Right lobe of liver (tissue), 6 donors: ENCODE measurements around the gene KSR2. TPM values are rescaled to one million over a fixed set of nuclear protein-coding genes. Genes with fewer than 3 reads are reported as not detected.

Source experiments
- ATAC-seq, 4 donors: fragments of 200-7000 bp; cut with Tn5 transposase; one replicate each; pipeline ENCODE4 v1.9.1; 2020; ENCODE audit warnings: mild to moderate bottlenecking in 4 of 4, moderate library complexity in 4 of 4
- DNase-seq, 3 donors: peaks; one replicate each; pipeline ENCODE4 v3.0.0-alpha.2; 2020
- H3K27ac ChIP-seq, 3 donors: fragments of 200-600 bp; one replicate each; pipeline ENCODE4 v1.8.0; 2022
- H3K27me3 ChIP-seq, 2 donors: fragments of 200-600 bp; one replicate each; pipeline ENCODE4 v1.8.0; 2022
- H3K36me3 ChIP-seq, 4 donors: fragments of 200-600 bp; sonication (generic) in 1 of 4; one replicate each; pipeline versions ENCODE4 v1.5.1 to v1.8.0; 2017 to 2022; ENCODE audit warnings: control low read depth in 1 of 4
- H3K4me1 ChIP-seq, 4 donors: fragments of 200-600 bp; sonication (generic) in 1 of 4; one replicate each; pipeline versions ENCODE4 v1.5.1 to v1.8.0; 2017 to 2022; ENCODE audit warnings: control low read depth in 1 of 4
- H3K4me3 ChIP-seq, 3 donors: fragments of 200-600 bp; one replicate each; pipeline ENCODE4 v1.8.0; 2022
- H3K9me3 ChIP-seq, 4 donors: fragments of 200-600 bp; sonication (generic) in 1 of 4; one replicate each; pipeline versions ENCODE4 v1.5.1 to v1.8.0; 2017 to 2022; ENCODE audit warnings: control low read depth in 1 of 4
- CTCF ChIP-seq, 4 donors: fragments of 200-600 bp in 3 of 4; fragments of 450-650 bp in 1 of 4; IDR thresholded peaks; one replicate each; pipeline versions ENCODE4 v1.5.1 to v1.8.0; 2016 to 2022; ENCODE audit warnings: antibody characterized with exemption in 4 of 4, mild to moderate bottlenecking in 2 of 4
- POLR2A ChIP-seq: fragments of 450-650 bp; IDR thresholded peaks from one replicate; pipeline ENCODE4 v1.6.1; 2017; ENCODE audit warnings: antibody characterized with exemption, mild to moderate bottlenecking
- WGBS: methylation state at CpG from one replicate; pipeline ENCODE4 v1.1.6; 2018; ENCODE audit warnings: low coverage, low lambda C conversion rate; ENCODE audit not compliant: insufficient coverage; ENCODE audit errors: missing lambda C conversion rate; 5-methylcytosine and 5-hydroxymethylcytosine counted together
- intact Hi-C, 2 donors: fragments of 100-400 bp; cut with DNase I; formaldehyde crosslinking; loops; one replicate each; pipeline versions ENCODE4 v1.11.2 to v1.14.1; 2022
- total RNA-seq, 6 experiments: library from RNA; depleted of rRNA in 2 of 6; stranded (reverse); fragments of >200 nt in 2 of 6; fragmentation: NEBNext Ultra II Directional in 3 of 6; extraction: Animal tissue kit (Norgen Biotek cat#: 25700) in 3 of 6; gene quantifications; one replicate each; pipeline versions ENCODE4 v1.1.0 to v1.2.4, GENCODE V29; 2016 to 2023
- donor health status: DM: no; HTN: yes; CAD: no.
- donor health status: DM: no; HTN: no; CAD: no.
- donor health status: DM: no; HTN: no; CAD: no.
- donor health status: DM: no; HTN: yes; CAD: no.
- donor health status: DM: no; HTN: yes; CAD: no.

The KSR2 gene
- total RNA-seq, 6 experiments from 2014 or later: 0.02 to 0.07 (median 0.02) TPM; not detected in 2

- TF ChIP-seq CTCF (IDR thresholded peaks at IDR 0.05) (no peak), POLR2A (no peak)
- ATAC-seq (no peak), DNase-seq (no peak)
- H3K36me3 ChIP-seq: no peaks in the 10 kb centered on the region
- 88% methylated on average over 3 of the region's 3 CpGs for WGBS
- no peak overlapping the region for H3K27ac ChIP-seq
- no peaks in the 10 kb centered on the region for H3K27me3 ChIP-seq
- H3K4me1 ChIP-seq: no peaks in the 10 kb centered on the region
- intact Hi-C loops: no loop called here
- H3K4me3 ChIP-seq: no peak overlapping the region
- no peaks in the 10 kb centered on the region for H3K9me3 ChIP-seq
Measured at GRCh38 chr12:117797202-117797601, 171.6 kb downstream of the KSR2 start.

- WGBS: 90% methylated on average over 3 of the region's 8 CpGs
Measured at GRCh38 chr12:117792877-117793424, 175.8 kb downstream of the KSR2 start.

GRCh38 chr12:117792471-117792870 is 176.3 kb downstream of the KSR2 start:
- H3K4me3 ChIP-seq: no peak overlapping the region
- DNase-seq (no peak), ATAC-seq (no peak)
- intact Hi-C loops: no loop called here
- no peaks in the 10 kb centered on the region for H3K9me3 ChIP-seq
- WGBS: 78% methylated on average over 2 of the region's 4 CpGs
- H3K27me3 ChIP-seq: no peaks in the 10 kb centered on the region
- H3K4me1 ChIP-seq: no peaks in the 10 kb centered on the region
- TF ChIP-seq CTCF (IDR thresholded peaks at IDR 0.05): no peak
- TF ChIP-seq POLR2A: no peak
- H3K27ac ChIP-seq: no peak overlapping the region
- H3K36me3 ChIP-seq: no peaks in the 10 kb centered on the region

More at GRCh38 chr12:117792877-117793424, 175.8 kb downstream of the KSR2 start:
- H3K9me3 ChIP-seq: no peaks in the 10 kb centered on the region
- intact Hi-C loops: no loop called here
- no peaks in the 10 kb centered on the region for H3K36me3 ChIP-seq
- H3K27ac ChIP-seq: no peak overlapping the region
- no peak for TF ChIP-seq POLR2A
- no peak for TF ChIP-seq CTCF (IDR thresholded peaks at IDR 0.05)
- DNase-seq: no peak
- no peak overlapping the region for H3K4me3 ChIP-seq
- no peaks in the 10 kb centered on the region for H3K4me1 ChIP-seq
- ATAC-seq: no peak
- no peaks in the 10 kb centered on the region for H3K27me3 ChIP-seq

GRCh38 chr12:117790948-117791347 is 177.8 kb downstream of the KSR2 start:
- H3K27ac ChIP-seq: no peak overlapping the region
- ATAC-seq: no peak
- H3K4me3 ChIP-seq: no peak overlapping the region
- H3K4me1 ChIP-seq: no peaks in the 10 kb centered on the region
- intact Hi-C loops: no loop called here
- DNase-seq: no peak
- H3K9me3 ChIP-seq: no peaks in the 10 kb centered on the region
- no peaks in the 10 kb centered on the region for H3K27me3 ChIP-seq
- 47% methylated on average over 2 of the region's 2 CpGs for WGBS
- H3K36me3 ChIP-seq: no peaks in the 10 kb centered on the region
- TF ChIP-seq CTCF (IDR thresholded peaks at IDR 0.05): no peak
- TF ChIP-seq POLR2A: no peak

GRCh38 chr12:117790198-117790597 is 178.6 kb downstream of the KSR2 start:
- WGBS: 38% methylated on average over 2 of the region's 2 CpGs

More at GRCh38 chr12:117790198-117790597, 178.6 kb downstream of the KSR2 start:
- no peaks in the 10 kb centered on the region for H3K4me1 ChIP-seq
- no peak for ATAC-seq
- intact Hi-C loops: no loop called here
- no peak for DNase-seq
- no peak overlapping the region for H3K27ac ChIP-seq
- no peaks in the 10 kb centered on the region for H3K36me3 ChIP-seq
- no peaks in the 10 kb centered on the region for H3K27me3 ChIP-seq
- TF ChIP-seq CTCF (IDR thresholded peaks at IDR 0.05) (no peak), POLR2A (no peak)
- no peaks in the 10 kb centered on the region for H3K9me3 ChIP-seq
- H3K4me3 ChIP-seq: no peak overlapping the region
